AG20443 (cell line): ENCODE data around the gene RAB1B.

Experiments used
- DNase-seq: peaks from one replicate; pipeline ENCODE4 v3.0.0; 2012; ENCODE audit warnings: low spot score, mixed read lengths

RAB1B gene

DNA sequence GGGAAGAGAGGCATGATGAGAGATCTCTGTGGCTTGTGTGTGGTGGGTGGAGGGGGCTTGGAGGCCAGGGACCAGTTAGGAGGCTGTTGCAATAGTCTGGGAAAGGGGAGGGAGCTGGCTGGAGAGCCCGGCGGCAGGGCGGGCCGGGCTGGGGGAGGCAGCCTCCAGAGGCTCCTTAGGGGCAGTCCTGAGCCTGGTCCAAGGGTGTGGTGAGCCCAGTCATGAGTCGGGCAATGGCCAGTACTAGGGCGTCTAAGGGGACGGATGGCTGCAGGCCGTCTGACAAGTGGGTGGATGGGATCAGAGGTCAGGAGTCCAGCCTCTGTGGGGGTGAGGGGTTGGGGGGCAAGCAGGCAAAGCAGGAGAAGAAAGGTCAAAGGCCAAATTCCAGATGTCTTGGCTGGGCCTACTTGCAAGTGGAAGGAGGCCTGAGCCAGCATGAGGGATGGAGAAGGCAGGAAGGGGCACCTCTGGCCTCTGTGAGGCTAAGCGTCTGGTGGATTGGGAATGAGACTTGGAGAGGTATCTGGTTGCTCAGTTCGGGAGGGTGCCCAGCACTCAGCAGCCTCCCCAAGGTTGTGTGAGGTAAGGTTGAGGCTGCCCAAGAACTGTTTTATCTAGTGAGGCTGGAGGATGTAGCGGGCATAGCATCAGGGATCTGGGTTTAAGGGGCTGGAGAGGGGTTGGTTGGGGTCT is 54.4 kb downstream of the RAB1B start:
- DNase-seq, result peak; percentile 70

DNA sequence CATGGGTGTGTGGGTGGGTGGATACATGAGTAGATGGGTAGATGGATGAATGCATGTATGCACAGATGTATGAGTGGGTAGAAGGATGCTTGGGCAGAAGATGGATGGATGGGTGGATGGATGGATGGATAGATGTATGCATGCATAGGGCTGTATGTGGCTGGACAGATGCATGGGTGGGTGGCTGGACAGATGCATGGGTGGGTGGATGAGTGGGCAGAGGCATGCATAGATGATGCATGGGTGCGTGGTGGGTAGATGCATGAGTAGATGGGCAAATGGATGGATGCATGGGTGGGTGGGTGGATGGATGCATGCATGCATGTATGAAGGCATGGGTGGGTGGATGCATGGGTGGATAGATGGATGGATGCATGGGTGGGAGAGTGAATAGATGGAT is 55.2 kb downstream of the RAB1B start:
- no peak for DNase-seq

DNA sequence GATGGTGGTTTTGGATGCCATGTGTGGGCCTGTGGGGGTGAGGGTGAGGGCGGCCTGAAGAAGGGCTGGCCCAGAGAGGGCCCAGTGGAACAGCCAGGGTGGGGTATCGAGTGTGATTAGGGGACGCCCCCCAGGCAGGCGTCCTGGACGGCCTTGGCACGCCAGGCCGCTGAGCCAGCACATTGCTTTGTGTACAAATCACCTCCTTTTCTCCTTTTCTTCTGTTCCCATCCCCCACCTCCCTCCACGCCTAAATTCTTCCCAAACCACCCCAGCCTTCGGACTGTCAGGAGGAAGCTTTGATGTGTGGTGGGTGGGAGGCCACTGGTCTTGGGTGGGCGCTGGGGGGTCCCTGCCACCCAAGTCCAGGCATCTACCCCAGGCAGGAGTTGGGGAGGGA is 56.2 kb downstream of the RAB1B start:
- peak; percentile 50 for DNase-seq

DNA sequence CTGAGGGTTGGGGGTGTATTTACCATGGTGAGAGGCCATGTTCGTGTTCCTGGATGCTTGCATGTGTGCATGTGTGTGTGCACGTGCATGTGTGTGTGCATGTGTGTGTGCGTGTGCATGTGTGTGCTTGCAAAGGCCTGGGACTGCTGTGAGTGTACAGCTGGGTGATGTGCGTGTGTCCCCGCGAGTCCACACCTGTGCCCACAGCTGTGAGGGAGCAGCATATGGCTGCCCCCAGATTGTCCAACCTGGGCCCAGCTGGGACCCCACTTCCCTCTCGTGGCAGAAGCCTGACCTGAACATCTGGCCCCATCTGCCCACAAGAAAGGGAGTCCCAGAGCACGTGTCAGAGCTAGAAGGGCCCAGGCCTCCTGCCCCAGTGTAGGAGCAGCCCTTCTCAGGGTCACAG is 56.8 kb downstream of the RAB1B start:
- DNase-seq, result no peak

DNA sequence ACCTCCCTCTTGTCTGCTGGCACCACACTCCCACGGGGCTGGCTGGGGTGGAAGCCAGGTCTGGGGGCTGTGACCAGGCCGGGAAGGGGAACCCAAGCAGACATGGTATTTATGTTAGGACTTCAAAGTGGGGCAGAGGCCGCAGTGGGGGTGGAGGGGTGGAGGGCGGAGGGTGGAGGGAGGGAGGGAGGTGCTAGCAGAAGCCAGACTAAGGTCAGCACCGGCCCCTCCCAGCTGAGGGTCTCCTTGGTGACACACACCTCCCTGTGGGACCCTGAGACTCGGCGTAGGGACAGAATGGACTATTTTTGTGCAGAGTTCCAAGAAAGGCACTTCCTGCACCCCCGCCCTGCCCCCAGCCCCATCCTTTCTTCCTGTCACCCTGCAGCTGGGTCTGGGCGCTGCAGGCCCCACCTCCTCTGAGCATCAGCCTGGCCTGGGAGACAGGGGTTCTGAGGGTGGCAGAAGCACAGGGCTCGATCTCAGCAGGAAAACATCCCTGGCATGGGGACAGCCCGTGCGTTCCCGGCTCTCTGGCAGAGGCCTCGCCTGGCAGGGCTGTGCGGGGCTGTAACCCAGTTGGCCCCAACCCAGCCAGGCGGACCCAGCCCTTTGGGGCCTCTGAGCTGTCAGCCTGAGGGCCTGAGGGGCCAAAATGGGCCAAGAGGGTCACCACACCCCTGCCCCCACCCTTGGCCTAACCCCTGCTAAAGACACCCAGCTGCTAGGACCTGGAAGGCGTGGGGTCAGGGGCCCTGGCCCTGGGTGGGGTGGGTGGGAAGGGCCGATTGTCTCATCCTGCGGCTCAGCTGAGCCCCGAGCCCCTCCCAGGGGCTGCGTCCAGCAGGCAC is 58.0 kb downstream of the RAB1B start:
- peak; percentile 63 for DNase-seq
